Karpas-422 (cell line): ENCODE measurements around the gene PLVAP. TPM values are rescaled to one million over a fixed set of nuclear protein-coding genes. Genes with fewer than 3 reads are reported as not detected.

Experiments used
- DNase-seq: peaks from one replicate; pipeline ENCODE4 v3.0.0-alpha.2; 2015
- H2AFZ ChIP-seq: fragments of 200-600 bp; sonication (generic); 2 replicates; pipeline ENCODE4 v1.6.1; 2014; ENCODE audit warnings: antibody characterized with exemption, low read length, mixed read lengths
- H3K27ac ChIP-seq: fragments of 200-600 bp; sonication (generic); 2 replicates; pipeline ENCODE4 v1.5.1; 2014; ENCODE audit warnings: mild to moderate bottlenecking, low read length, moderate library complexity
- H3K27me3 ChIP-seq: fragments of 200-600 bp; sonication (generic); 2 replicates; pipeline ENCODE4 v1.6.1; 2014; ENCODE audit warnings: low read length, mixed read lengths
- H3K36me3 ChIP-seq: fragments of 200-600 bp; sonication (generic); 2 replicates; pipeline ENCODE4 v1.6.1; 2014; ENCODE audit warnings: low read length, mixed read lengths; ENCODE audit not compliant: insufficient read depth
- H3K4me1 ChIP-seq: fragments of 200-600 bp; sonication (generic); 2 replicates; pipeline ENCODE4 v1.6.1; 2014; ENCODE audit warnings: mild to moderate bottlenecking, low read length, mixed read lengths
- H3K4me2 ChIP-seq: fragments of 200-600 bp; sonication (generic); 2 replicates; pipeline ENCODE4 v1.6.1; 2014; ENCODE audit warnings: low read length, low read depth, mild to moderate bottlenecking; ENCODE audit not compliant: poor library complexity, severe bottlenecking
- H3K4me3 ChIP-seq: fragments of 200-600 bp; sonication (generic); 2 replicates; pipeline ENCODE4 v1.5.1; 2014; ENCODE audit warnings: mild to moderate bottlenecking, antibody characterized with exemption, low read length, mixed read lengths
- H3K79me2 ChIP-seq: fragments of 200-600 bp; sonication (generic); 2 replicates; pipeline ENCODE4 v1.6.1; 2014; ENCODE audit warnings: mild to moderate bottlenecking, low read length, mixed read lengths
- H3K9ac ChIP-seq: fragments of 200-600 bp; sonication (generic); 2 replicates; pipeline ENCODE4 v1.6.0; 2014; ENCODE audit warnings: low read length
- H3K9me2 ChIP-seq: fragments of 200-600 bp; sonication (generic), shearing (Covaris generic); replicated peaks from 2 replicates; pipeline ENCODE4 v1.6.0; 2014; ENCODE audit warnings: mild to moderate bottlenecking, low read length, moderate library complexity; ENCODE audit not compliant: insufficient read depth
- H3K9me3 ChIP-seq: fragments of 300-700, 200-600 bp; sonication (generic); 2 replicates; pipeline ENCODE4 v1.6.1; 2014; ENCODE audit warnings: low read length, mixed read lengths
- H4K20me1 ChIP-seq: fragments of 200-600 bp; sonication (generic); 2 replicates; pipeline ENCODE4 v1.6.1; 2014; ENCODE audit warnings: mild to moderate bottlenecking, antibody characterized with exemption, low read length, low read depth; ENCODE audit not compliant: insufficient read depth
- total RNA-seq: library from RNA; depleted of rRNA; stranded (reverse); fragments of >200 nt; shearing (Covaris generic); gene quantifications from 2 replicates; pipeline ENCODE4 v1.2.3, GENCODE V29; 2014; ENCODE audit warnings: low replicate concordance

Gene PLVAP
- total RNA-seq, 1 experiment from 2014 or later = 0.41 TPM

GRCh38 chr19:17404621-17405249, 27.6 kb upstream of the PLVAP start:
- peak overlapping the region; percentile 96 for H3K27ac ChIP-seq
- H3K9me2 ChIP-seq = no peaks in the 10 kb centered on the region
- peak overlapping the region; percentile 91 for H3K9ac ChIP-seq
- peak; percentile 63 for DNase-seq
- peaks cover 47% of the 10 kb centered on the region for H3K79me2 ChIP-seq
- peaks cover 3% of the 10 kb centered on the region; the same call in 1 of the 2 replicates for H4K20me1 ChIP-seq
- no peaks in the 10 kb centered on the region for H3K27me3 ChIP-seq
- H3K9me3 ChIP-seq = no peaks in the 10 kb centered on the region
- peaks cover 37% of the 10 kb centered on the region for H3K4me1 ChIP-seq
- peak overlapping the region; percentile 89 for H3K4me2 ChIP-seq
- peak overlapping the region; percentile 79 for H3K4me3 ChIP-seq
- H2AFZ ChIP-seq = no peak overlapping the region
- peaks cover 9% of the 10 kb centered on the region for H3K36me3 ChIP-seq

DNA sequence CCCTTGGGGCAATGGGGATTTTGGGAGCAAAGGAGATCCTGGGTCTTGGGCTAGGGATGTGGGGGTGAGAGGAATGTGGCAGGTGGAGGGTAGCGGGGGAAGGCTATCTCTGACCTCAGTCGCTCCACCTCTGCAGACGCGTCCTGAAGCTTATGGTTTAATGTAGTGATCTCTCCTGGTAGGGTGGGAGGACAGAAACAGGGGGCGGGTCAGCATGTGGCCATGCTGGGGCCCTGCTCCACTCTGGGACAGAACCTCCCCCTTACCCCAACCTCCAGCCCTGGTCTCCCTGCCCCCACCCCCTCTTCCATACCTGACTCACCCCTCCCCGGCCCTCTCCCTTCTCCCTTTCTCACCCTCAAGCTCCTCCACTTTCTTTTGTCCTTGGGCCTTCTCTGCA, 26.9 kb upstream of the PLVAP start:
- Histone ChIP-seq H3K9me2 (no peaks in the 10 kb centered on the region), H3K4me1 (peaks cover 37% of the 10 kb centered on the region), H2AFZ (no peak overlapping the region), H3K79me2 (peaks cover 44% of the 10 kb centered on the region), H3K4me2 (peak overlapping the region; percentile 89), H3K4me3 (peak overlapping the region; percentile 79), H3K9ac (peak overlapping the region; percentile 91), H3K27ac (peak overlapping the region; percentile 96), H4K20me1 (peaks cover 3% of the 10 kb centered on the region; the same call in 1 of the 2 replicates), H3K9me3 (no peaks in the 10 kb centered on the region), H3K27me3 (no peaks in the 10 kb centered on the region), H3K36me3 (peaks cover 7% of the 10 kb centered on the region)
- no peak for DNase-seq

DNA sequence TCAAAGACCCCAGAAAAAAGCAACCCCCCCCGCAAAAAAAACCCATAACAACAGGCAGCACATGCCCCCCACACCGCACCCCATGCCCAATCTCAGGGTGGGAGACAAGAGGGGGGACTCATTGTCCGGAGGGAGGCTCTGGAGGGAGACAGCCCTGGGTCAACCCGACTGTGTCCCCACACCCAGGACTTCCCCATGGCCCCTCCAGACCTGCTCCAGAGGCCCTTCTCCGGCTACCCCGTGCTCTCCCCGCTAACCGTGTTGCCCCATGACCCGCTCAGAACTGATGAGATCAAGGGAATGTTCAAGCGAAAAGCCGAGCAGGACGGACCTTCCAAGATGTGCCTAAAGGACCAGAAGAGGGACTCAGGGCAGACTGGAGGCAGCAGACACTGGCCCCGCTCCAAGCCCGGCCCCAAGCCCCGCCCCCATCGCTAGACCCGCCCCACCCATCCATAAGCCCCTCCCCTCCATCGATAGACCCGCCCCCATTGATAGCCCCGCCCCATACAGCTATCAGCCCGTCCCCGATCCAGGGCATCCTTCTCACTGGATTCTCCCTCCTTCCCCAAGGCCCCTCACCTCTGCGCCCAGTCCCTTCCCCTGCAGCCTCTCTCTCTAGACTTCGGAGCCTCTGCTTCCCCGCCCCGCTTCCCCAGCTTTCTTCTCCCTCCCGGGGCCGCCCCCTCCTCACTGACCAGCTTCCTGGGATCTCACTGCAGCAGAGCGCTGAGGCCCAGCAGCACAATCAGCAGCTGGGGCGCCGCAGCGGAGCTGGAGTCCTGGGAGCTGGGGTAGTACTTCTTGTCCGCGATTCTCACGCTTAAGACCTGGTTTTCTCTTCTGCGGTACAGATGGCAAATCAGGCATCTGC, 26.1 kb upstream of the PLVAP start:
- H3K4me1 ChIP-seq = peaks cover 37% of the 10 kb centered on the region
- peaks cover 3% of the 10 kb centered on the region; the same call in 1 of the 2 replicates for H4K20me1 ChIP-seq
- no peak overlapping the region for H2AFZ ChIP-seq
- peaks cover 44% of the 10 kb centered on the region for H3K79me2 ChIP-seq
- no peaks in the 10 kb centered on the region for H3K27me3 ChIP-seq
- H3K4me3 ChIP-seq = no peak overlapping the region
- H3K4me2 ChIP-seq = no peak overlapping the region
- no peak overlapping the region for H3K27ac ChIP-seq
- H3K36me3 ChIP-seq = peaks cover 10% of the 10 kb centered on the region
- no peak overlapping the region for H3K9ac ChIP-seq
- no peaks in the 10 kb centered on the region for H3K9me3 ChIP-seq
- no peaks in the 10 kb centered on the region for H3K9me2 ChIP-seq
- peak; percentile 66 for DNase-seq

DNA sequence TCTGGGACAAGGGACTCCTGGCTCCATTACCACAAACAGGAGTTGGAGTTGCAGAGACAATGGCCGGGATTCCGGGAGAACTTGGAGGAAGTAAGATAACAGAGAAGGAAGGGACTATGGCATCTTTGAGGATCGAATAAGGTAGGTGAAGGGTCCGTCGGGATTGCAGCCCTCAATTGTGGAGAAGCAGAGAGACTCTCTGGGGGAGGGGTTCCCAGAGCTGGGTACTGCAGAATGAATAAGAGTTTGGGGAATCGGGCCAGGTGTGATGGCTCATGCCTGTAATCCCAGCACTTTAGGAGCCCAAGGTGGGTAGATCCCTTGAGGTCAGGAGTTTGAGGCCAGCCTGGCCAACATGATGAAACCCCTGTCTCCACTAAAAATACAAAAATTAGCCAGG, 24.5 kb upstream of the PLVAP start:
- peaks cover 33% of the 10 kb centered on the region for H3K79me2 ChIP-seq
- H3K27ac ChIP-seq = no peak overlapping the region
- no peak overlapping the region for H2AFZ ChIP-seq
- no peaks in the 10 kb centered on the region for H3K9me2 ChIP-seq
- peaks cover 3% of the 10 kb centered on the region; the same call in 1 of the 2 replicates for H4K20me1 ChIP-seq
- H3K27me3 ChIP-seq = no peaks in the 10 kb centered on the region
- H3K4me3 ChIP-seq = no peak overlapping the region
- no peak overlapping the region for H3K4me2 ChIP-seq
- no peak overlapping the region for H3K9ac ChIP-seq
- peaks cover 27% of the 10 kb centered on the region for H3K4me1 ChIP-seq
- peaks cover 10% of the 10 kb centered on the region for H3K36me3 ChIP-seq
- H3K9me3 ChIP-seq = no peaks in the 10 kb centered on the region
- DNase-seq = no peak

- Histone ChIP-seq H3K79me2 (peaks cover 10% of the 10 kb centered on the region), H4K20me1 (peaks cover 3% of the 10 kb centered on the region; the same call in 1 of the 2 replicates), H3K36me3 (peaks cover 10% of the 10 kb centered on the region), H3K9me3 (no peaks in the 10 kb centered on the region), H3K9me2 (no peaks in the 10 kb centered on the region), H3K4me1 (peaks cover 2% of the 10 kb centered on the region), H3K9ac (no peak overlapping the region), H3K27me3 (no peaks in the 10 kb centered on the region), H2AFZ (no peak overlapping the region), H3K4me2 (no peak overlapping the region), H3K4me3 (no peak overlapping the region), H3K27ac (no peak overlapping the region)
- no peak for DNase-seq
Measured at GRCh38 chr19:17398902-17399527, 21.9 kb upstream of the PLVAP start.

DNA sequence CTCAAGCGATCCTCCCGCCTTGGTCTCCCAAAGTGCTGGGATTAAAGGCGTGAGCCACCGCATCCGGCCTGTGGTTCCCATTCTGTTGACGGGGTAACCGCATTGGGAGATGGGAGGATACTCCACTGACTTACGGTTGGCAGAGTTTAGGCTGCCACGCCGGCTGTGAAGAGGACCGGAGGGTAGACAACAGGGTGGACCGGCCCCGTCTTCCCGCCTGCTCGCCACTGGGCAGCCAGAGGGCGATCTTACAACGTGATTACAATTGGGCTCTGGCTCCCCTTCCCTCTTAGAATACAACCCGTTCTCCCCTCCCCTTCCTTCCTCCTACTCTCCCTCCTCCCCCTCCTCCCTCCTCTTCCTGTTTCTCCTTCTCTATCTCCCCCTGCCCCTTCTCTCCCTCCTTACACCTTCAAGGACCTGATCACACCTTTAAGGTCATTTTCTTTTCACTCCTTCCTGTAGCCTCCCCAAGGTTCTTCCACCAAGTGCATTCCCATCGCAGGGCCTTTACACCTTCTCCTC, 17.8 kb upstream of the PLVAP start:
- Histone ChIP-seq H3K4me3 (no peak overlapping the region), H3K36me3 (0 out of 2 replicates have a peak, but pooled peaks cover 2% of the 10 kb centered on the region), H3K9me3 (no peaks in the 10 kb centered on the region), H3K9ac (no peak overlapping the region), H4K20me1 (no peaks in the 10 kb centered on the region), H3K4me1 (peaks cover 9% of the 10 kb centered on the region), H3K27ac (no peak overlapping the region), H3K4me2 (no peak overlapping the region), H2AFZ (no peak overlapping the region), H3K27me3 (no peaks in the 10 kb centered on the region), H3K9me2 (no peaks in the 10 kb centered on the region), H3K79me2 (no peaks in the 10 kb centered on the region)
- peak; percentile 81 for DNase-seq

- H3K9ac ChIP-seq = no peak within 1 kb of the TSS
- H3K9me2 ChIP-seq = no peaks in the 10 kb centered on the region
- H3K4me1 ChIP-seq = peaks cover 9% of the 10 kb centered on the region
- no peaks in the 10 kb centered on the region for H3K9me3 ChIP-seq
- H3K27ac ChIP-seq = no peak within 1 kb of the TSS
- no peak for DNase-seq
- 0 out of 2 replicates have a peak, but pooled peaks cover 2% of the 10 kb centered on the region for H3K36me3 ChIP-seq
- H2AFZ ChIP-seq = no peak within 1 kb of the TSS
- no peak within 1 kb of the TSS for H3K4me2 ChIP-seq
- H4K20me1 ChIP-seq = no peaks in the 10 kb centered on the region
- H3K4me3 ChIP-seq = no peak within 1 kb of the TSS
- H3K79me2 ChIP-seq = no peaks in the 10 kb centered on the region
- H3K27me3 ChIP-seq = no peaks in the 10 kb centered on the region
Measured at GRCh38 chr19:17393914-17394313, 16.8 kb upstream of the PLVAP start, which contains the start of gene CCDC194. Gene CCDC194 (minus strand): TSS chr19:17394196. CDS start chr19:17394158, 38 bp downstream.
